GM23338 (cell line): Measurements from ENCODE around the gene CEP20. TPM values are rescaled to one million over a fixed set of nuclear protein-coding genes. Genes with fewer than 3 reads are reported as not detected.

Experiments
- ATAC-seq: fragments of 200-7000 bp; cut with Tn5 transposase; 3 replicates; pipeline ENCODE4 v1.9.1; 2020
- DNase-seq: peaks from one replicate; pipeline ENCODE4 v3.0.0-alpha.2; 2015; ENCODE audit warnings: low spot score
- H2AFZ ChIP-seq: fragments of 200-600 bp; sonication (generic); 2 replicates; pipeline ENCODE4 v1.8.0; 2016; ENCODE audit warnings: antibody characterized with exemption, mild to moderate bottlenecking, moderate library complexity
- H3F3A ChIP-seq: fragments of 200-600 bp; sonication (generic); replicated peaks from 2 replicates; pipeline ENCODE4 v1.8.0; 2017; ENCODE audit warnings: antibody characterized with exemption, mixed run types, low read depth
- H3K27ac ChIP-seq: fragments of 200-600 bp; sonication (generic); 2 replicates; pipeline ENCODE4 v1.6.1; 2016; ENCODE audit warnings: low read depth
- H3K27me3 ChIP-seq: fragments of 200-600 bp; sonication (generic); 2 replicates; pipeline ENCODE4 v1.8.0; 2016; ENCODE audit warnings: mild to moderate bottlenecking, mixed run types, moderate library complexity; ENCODE audit not compliant: insufficient read depth
- H3K36me3 ChIP-seq: fragments of 200-600 bp; sonication (generic); 2 replicates; pipeline ENCODE4 v1.8.0; 2016; ENCODE audit warnings: mild to moderate bottlenecking; ENCODE audit not compliant: insufficient read depth
- H3K4me1 ChIP-seq: fragments of 200-600 bp; sonication (generic); 2 replicates; pipeline ENCODE4 v1.8.0; 2016; ENCODE audit warnings: mild to moderate bottlenecking, moderate library complexity; ENCODE audit not compliant: insufficient read depth
- H3K4me2 ChIP-seq: fragments of 200-600 bp; sonication (generic); 2 replicates; pipeline ENCODE4 v1.7.1; 2017; ENCODE audit warnings: mixed run types
- H3K4me3 ChIP-seq: fragments of 200-600 bp; sonication (generic); 2 replicates; pipeline ENCODE4 v1.6.1; 2016; ENCODE audit warnings: mixed run types
- H3K79me2 ChIP-seq: fragments of 200-600 bp; sonication (generic); replicated peaks from 2 replicates; pipeline ENCODE4 v1.8.0; 2017; ENCODE audit warnings: mild to moderate bottlenecking; ENCODE audit not compliant: insufficient read depth
- H3K9me2 ChIP-seq: fragments of 200-600 bp; sonication (generic); 2 replicates; pipeline ENCODE4 v1.8.0; 2017; ENCODE audit not compliant: insufficient read depth
- H4K20me1 ChIP-seq: fragments of 200-600 bp; sonication (generic); replicated peaks from 2 replicates; pipeline ENCODE4 v1.8.0; 2017; ENCODE audit warnings: mild to moderate bottlenecking; ENCODE audit not compliant: insufficient read depth
- H3K27ac Mint-ChIP-seq: 2 replicates; pipeline ENCODE4 v1.8.0; 2020; ENCODE audit warnings: inconsistent platforms, mild to moderate bottlenecking, moderate library complexity, mixed read lengths
- H3K27me3 Mint-ChIP-seq: 3 replicates; pipeline ENCODE4 v1.8.0; 2022; ENCODE audit warnings: low read depth, mild to moderate bottlenecking, moderate library complexity, mixed read lengths, inconsistent platforms; ENCODE audit not compliant: insufficient read depth, poor library complexity
- H3K36me3 Mint-ChIP-seq: 3 replicates; pipeline ENCODE4 v1.8.0; 2021; ENCODE audit warnings: low read depth, mild to moderate bottlenecking, inconsistent platforms, moderate library complexity, mixed read lengths
- H3K4me1 Mint-ChIP-seq: 3 replicates; pipeline ENCODE4 v1.8.0; 2020; ENCODE audit warnings: mild to moderate bottlenecking, inconsistent platforms, mixed read lengths
- H3K4me3 Mint-ChIP-seq: 3 replicates; pipeline ENCODE4 v1.8.0; 2021; ENCODE audit warnings: moderate library complexity, mild to moderate bottlenecking, inconsistent platforms, mixed read lengths
- H3K9me3 Mint-ChIP-seq: 3 replicates; pipeline ENCODE4 v1.8.0; 2020; ENCODE audit warnings: moderate library complexity, mild to moderate bottlenecking, inconsistent platforms, mixed read lengths
- CREB1 ChIP-seq: fragments of 250-450 bp; sonication (Bioruptor Pico); IDR thresholded peaks from 2 replicates; pipeline ENCODE4 v1.5.0; 2020; ENCODE audit warnings: low read depth, mild to moderate bottlenecking, moderate library complexity
- ETS1 ChIP-seq: IDR thresholded peaks from 2 replicates; pipeline ENCODE4 v1.6.1; 2016; ENCODE audit warnings: antibody characterized with exemption
- EZH2 ChIP-seq: fragments of 200-600 bp; sonication (generic); IDR thresholded peaks from one replicate; pipeline ENCODE4 v1.8.0; 2017; ENCODE audit warnings: antibody characterized with exemption, mild to moderate bottlenecking, low read depth; ENCODE audit not compliant: unreplicated experiment
- EZH2phosphoT487 ChIP-seq: fragments of 200-600 bp; sonication (generic); IDR thresholded peaks from one replicate; pipeline ENCODE4 v1.8.1; 2018; ENCODE audit warnings: antibody characterized with exemption; ENCODE audit not compliant: unreplicated experiment
- JUNB ChIP-seq: IDR thresholded peaks from one replicate; pipeline ENCODE4 v1.6.1; 2016; ENCODE audit warnings: antibody characterized with exemption; ENCODE audit not compliant: unreplicated experiment
- NANOG ChIP-seq: IDR thresholded peaks from 2 replicates; pipeline ENCODE4 v1.6.1; 2016; ENCODE audit warnings: antibody characterized with exemption, borderline replicate concordance
- POLR2AphosphoS5 ChIP-seq: IDR thresholded peaks from 2 replicates; pipeline ENCODE4 v1.6.1; 2016; ENCODE audit warnings: antibody characterized with exemption, low read depth
- STAT1 ChIP-seq: IDR thresholded peaks from one replicate; pipeline ENCODE4 v1.6.1; 2016; ENCODE audit warnings: antibody characterized with exemption; ENCODE audit not compliant: unreplicated experiment
- ZNF114 ChIP-seq: fragments of 250-450 bp; sonication (Bioruptor Pico); IDR thresholded peaks from 2 replicates; pipeline ENCODE4 v1.5.0; 2020; ENCODE audit warnings: mild to moderate bottlenecking, moderate library complexity
- ZNF331 ChIP-seq: fragments of 250-450 bp; sonication (Bioruptor Pico); IDR thresholded peaks from 2 replicates; pipeline ENCODE4 v1.5.0; 2020; ENCODE audit warnings: low read depth, mild to moderate bottlenecking, moderate library complexity
- polyA plus RNA-seq: library from polyadenylated mRNA; unstranded; fragments of >200 nt; fragmentation: Nextera tagmentation; extraction: Ambion mirVana; gene quantifications from 2 replicates; pipeline ENCODE4 v1.2.1, GENCODE V29; 2016
- total RNA-seq: library from RNA; depleted of rRNA; stranded (reverse); fragments of >200 nt; shearing (Covaris generic); gene quantifications from 2 replicates; pipeline ENCODE4 v1.2.3, GENCODE V29; 2014
- TF ChIP-seq, protein P1 (sequence below), 2 experiments: fragments of 200-600 bp in 1 of 2; sonication (generic) in 1 of 2; conservative IDR thresholded peaks; 2 replicates each; pipeline versions ENCODE4 v1.5.1 to v1.6.1; 2016 to 2017; ENCODE audit warnings: antibody characterized with exemption in 2 of 2, low read depth in 2 of 2, mild to moderate bottlenecking in 2 of 2, moderate library complexity in 1 of 2
- TF ChIP-seq, protein P2 (sequence below): IDR thresholded peaks from one replicate; pipeline ENCODE4 v1.6.1; 2018; ENCODE audit warnings: antibody characterized with exemption; ENCODE audit not compliant: unreplicated experiment
- TF ChIP-seq, protein P3 (sequence below): fragments of 250-450 bp; sonication (Bioruptor Pico); IDR thresholded peaks from 2 replicates; pipeline ENCODE4 v1.5.0; 2020; ENCODE audit warnings: mild to moderate bottlenecking, moderate library complexity

Gene CEP20
- total and polyA plus RNA-seq, 2 experiments from 2014 or later, result 60.2 to 70.9 TPM

GRCh38 chr16:15882563-15882962 lies 5.8 kb downstream of the CEP20 start:
- Histone ChIP-seq H4K20me1 (peaks cover 6% of the 10 kb centered on the region; the same call in 1 of the 2 replicates), H3K79me2 (peaks cover 43% of the 10 kb centered on the region), H3K4me1 (no peaks in the 10 kb centered on the region; the same call in 1 of the 2 replicates), H3K36me3 (no peaks in the 10 kb centered on the region), H3F3A (no peaks in the 10 kb centered on the region), H2AFZ (no peak overlapping the region), H3K4me3 (no peak overlapping the region), H3K4me2 (no peak overlapping the region), H3K9me2 (no peaks in the 10 kb centered on the region), H3K27me3 (no peaks in the 10 kb centered on the region), H3K27ac (no peak overlapping the region)
- Mint-ChIP-seq H3K9me3 (no peaks in the 10 kb centered on the region), H3K27ac (no peak overlapping the region), H3K27me3 (no peaks in the 10 kb centered on the region), H3K36me3 (peaks cover 46% of the 10 kb centered on the region), H3K4me1 (peaks cover 8% of the 10 kb centered on the region), H3K4me3 (no peak overlapping the region)
- no peak for TF ChIP-seq EZH2phosphoT487
- TF ChIP-seq POLR2AphosphoS5, result no peak
- TF ChIP-seq STAT1, result no peak
- no peak for TF ChIP-seq EZH2
- TF ChIP-seq ETS1, result no peak
- no peak for TF ChIP-seq ZNF331 (CRISPR knock-in tag)
- no peak for TF ChIP-seq NANOG
- TF ChIP-seq, protein P1, sequence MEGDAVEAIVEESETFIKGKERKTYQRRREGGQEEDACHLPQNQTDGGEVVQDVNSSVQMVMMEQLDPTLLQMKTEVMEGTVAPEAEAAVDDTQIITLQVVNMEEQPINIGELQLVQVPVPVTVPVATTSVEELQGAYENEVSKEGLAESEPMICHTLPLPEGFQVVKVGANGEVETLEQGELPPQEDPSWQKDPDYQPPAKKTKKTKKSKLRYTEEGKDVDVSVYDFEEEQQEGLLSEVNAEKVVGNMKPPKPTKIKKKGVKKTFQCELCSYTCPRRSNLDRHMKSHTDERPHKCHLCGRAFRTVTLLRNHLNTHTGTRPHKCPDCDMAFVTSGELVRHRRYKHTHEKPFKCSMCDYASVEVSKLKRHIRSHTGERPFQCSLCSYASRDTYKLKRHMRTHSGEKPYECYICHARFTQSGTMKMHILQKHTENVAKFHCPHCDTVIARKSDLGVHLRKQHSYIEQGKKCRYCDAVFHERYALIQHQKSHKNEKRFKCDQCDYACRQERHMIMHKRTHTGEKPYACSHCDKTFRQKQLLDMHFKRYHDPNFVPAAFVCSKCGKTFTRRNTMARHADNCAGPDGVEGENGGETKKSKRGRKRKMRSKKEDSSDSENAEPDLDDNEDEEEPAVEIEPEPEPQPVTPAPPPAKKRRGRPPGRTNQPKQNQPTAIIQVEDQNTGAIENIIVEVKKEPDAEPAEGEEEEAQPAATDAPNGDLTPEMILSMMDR (conservative IDR thresholded peaks at IDR 0.05; ENCODE audit: low read depth in 2 of 2), result no peak
- TF ChIP-seq ZNF114, result no peak
- TF ChIP-seq, protein P2, sequence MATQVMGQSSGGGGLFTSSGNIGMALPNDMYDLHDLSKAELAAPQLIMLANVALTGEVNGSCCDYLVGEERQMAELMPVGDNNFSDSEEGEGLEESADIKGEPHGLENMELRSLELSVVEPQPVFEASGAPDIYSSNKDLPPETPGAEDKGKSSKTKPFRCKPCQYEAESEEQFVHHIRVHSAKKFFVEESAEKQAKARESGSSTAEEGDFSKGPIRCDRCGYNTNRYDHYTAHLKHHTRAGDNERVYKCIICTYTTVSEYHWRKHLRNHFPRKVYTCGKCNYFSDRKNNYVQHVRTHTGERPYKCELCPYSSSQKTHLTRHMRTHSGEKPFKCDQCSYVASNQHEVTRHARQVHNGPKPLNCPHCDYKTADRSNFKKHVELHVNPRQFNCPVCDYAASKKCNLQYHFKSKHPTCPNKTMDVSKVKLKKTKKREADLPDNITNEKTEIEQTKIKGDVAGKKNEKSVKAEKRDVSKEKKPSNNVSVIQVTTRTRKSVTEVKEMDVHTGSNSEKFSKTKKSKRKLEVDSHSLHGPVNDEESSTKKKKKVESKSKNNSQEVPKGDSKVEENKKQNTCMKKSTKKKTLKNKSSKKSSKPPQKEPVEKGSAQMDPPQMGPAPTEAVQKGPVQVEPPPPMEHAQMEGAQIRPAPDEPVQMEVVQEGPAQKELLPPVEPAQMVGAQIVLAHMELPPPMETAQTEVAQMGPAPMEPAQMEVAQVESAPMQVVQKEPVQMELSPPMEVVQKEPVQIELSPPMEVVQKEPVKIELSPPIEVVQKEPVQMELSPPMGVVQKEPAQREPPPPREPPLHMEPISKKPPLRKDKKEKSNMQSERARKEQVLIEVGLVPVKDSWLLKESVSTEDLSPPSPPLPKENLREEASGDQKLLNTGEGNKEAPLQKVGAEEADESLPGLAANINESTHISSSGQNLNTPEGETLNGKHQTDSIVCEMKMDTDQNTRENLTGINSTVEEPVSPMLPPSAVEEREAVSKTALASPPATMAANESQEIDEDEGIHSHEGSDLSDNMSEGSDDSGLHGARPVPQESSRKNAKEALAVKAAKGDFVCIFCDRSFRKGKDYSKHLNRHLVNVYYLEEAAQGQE, result no peak
- TF ChIP-seq CREB1, result no peak
- no peak for TF ChIP-seq JUNB
- TF ChIP-seq, protein P3, sequence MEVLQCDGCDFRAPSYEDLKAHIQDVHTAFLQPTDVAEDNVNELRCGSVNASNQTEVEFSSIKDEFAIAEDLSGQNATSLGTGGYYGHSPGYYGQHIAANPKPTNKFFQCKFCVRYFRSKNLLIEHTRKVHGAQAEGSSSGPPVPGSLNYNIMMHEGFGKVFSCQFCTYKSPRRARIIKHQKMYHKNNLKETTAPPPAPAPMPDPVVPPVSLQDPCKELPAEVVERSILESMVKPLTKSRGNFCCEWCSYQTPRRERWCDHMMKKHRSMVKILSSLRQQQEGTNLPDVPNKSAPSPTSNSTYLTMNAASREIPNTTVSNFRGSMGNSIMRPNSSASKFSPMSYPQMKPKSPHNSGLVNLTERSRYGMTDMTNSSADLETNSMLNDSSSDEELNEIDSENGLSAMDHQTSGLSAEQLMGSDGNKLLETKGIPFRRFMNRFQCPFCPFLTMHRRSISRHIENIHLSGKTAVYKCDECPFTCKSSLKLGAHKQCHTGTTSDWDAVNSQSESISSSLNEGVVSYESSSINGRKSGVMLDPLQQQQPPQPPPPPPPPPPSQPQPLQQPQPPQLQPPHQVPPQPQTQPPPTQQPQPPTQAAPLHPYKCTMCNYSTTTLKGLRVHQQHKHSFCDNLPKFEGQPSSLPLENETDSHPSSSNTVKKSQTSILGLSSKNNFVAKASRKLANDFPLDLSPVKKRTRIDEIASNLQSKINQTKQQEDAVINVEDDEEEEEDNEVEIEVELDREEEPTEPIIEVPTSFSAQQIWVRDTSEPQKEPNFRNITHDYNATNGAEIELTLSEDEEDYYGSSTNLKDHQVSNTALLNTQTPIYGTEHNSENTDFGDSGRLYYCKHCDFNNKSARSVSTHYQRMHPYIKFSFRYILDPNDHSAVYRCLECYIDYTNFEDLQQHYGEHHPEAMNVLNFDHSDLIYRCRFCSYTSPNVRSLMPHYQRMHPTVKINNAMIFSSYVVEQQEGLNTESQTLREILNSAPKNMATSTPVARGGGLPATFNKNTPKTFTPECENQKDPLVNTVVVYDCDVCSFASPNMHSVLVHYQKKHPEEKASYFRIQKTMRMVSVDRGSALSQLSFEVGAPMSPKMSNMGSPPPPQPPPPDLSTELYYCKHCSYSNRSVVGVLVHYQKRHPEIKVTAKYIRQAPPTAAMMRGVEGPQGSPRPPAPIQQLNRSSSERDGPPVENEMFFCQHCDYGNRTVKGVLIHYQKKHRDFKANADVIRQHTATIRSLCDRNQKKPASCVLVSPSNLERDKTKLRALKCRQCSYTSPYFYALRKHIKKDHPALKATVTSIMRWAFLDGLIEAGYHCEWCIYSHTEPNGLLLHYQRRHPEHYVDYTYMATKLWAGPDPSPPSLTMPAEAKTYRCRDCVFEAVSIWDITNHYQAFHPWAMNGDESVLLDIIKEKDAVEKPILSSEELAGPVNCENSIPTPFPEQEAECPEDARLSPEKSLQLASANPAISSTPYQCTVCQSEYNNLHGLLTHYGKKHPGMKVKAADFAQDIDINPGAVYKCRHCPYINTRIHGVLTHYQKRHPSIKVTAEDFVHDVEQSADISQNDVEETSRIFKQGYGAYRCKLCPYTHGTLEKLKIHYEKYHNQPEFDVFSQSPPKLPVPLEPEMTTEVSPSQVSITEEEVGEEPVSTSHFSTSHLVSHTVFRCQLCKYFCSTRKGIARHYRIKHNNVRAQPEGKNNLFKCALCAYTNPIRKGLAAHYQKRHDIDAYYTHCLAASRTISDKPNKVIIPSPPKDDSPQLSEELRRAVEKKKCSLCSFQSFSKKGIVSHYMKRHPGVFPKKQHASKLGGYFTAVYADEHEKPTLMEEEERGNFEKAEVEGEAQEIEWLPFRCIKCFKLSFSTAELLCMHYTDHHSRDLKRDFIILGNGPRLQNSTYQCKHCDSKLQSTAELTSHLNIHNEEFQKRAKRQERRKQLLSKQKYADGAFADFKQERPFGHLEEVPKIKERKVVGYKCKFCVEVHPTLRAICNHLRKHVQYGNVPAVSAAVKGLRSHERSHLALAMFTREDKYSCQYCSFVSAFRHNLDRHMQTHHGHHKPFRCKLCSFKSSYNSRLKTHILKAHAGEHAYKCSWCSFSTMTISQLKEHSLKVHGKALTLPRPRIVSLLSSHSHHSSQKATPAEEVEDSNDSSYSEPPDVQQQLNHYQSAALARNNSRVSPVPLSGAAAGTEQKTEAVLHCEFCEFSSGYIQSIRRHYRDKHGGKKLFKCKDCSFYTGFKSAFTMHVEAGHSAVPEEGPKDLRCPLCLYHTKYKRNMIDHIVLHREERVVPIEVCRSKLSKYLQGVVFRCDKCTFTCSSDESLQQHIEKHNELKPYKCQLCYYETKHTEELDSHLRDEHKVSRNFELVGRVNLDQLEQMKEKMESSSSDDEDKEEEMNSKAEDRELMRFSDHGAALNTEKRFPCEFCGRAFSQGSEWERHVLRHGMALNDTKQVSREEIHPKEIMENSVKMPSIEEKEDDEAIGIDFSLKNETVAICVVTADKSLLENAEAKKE (CRISPR knock-in tag), result no peak
- DNase-seq, result no peak
- ATAC-seq, result no peak
